ENCODE measurements around the gene TMEM19. TPM values are rescaled to one million over a fixed set of nuclear protein-coding genes. Genes with fewer than 3 reads are reported as not detected.

TMEM19 gene
- total and polyA plus RNA-seq, 8 donors, result 3.8 to 14.8 (median 7.9) TPM

- no peaks in the 10 kb centered on the region for H3K27me3 ChIP-seq
- FAIRE-seq, result no peak
- WGBS, 2 donors, result 76 to 77% methylated on average over 2 of the region's 2 CpGs
- peaks cover 0 to 4% (median 0%) of the 10 kb centered on the region in 3 donors for H3K36me3 ChIP-seq
- H3K9me3 ChIP-seq, result no peaks in the 10 kb centered on the region
- no peak overlapping the region for H3K27ac ChIP-seq
- no peak for DNase-seq
- no peak overlapping the region for H3K4me3 ChIP-seq
- intact Hi-C loops (cut with DNase I), result no loop called here
- no peak for TF ChIP-seq CTCF (IDR thresholded peaks at IDR 0.05)
- ATAC-seq, result no peak
- no peaks in the 10 kb centered on the region for H3K4me1 ChIP-seq
Measured at GRCh38 chr12:71703206-71703605, 17.3 kb downstream of the TMEM19 start.

GRCh38 chr12:71704920-71705319 is 19.0 kb downstream of the TMEM19 start:
- Histone ChIP-seq H3K4me3 (no peak overlapping the region), H3K27me3 (no peaks in the 10 kb centered on the region), H3K36me3 (no peaks in the 10 kb centered on the region), H3K27ac (no peak overlapping the region), H3K9me3 (no peaks in the 10 kb centered on the region), H3K4me1 (no peaks in the 10 kb centered on the region)
- FAIRE-seq, result no peak
- no peak for ATAC-seq
- intact Hi-C loops (cut with DNase I), result no loop called here
- 82% methylated on average over 2 of the region's 2 CpGs for WGBS, 2 donors
- no peak for TF ChIP-seq CTCF (IDR thresholded peaks at IDR 0.05)
- no peak for DNase-seq

- DNase-seq (no peak), FAIRE-seq (no peak), ATAC-seq (no peak)
- no peaks in the 10 kb centered on the region for H3K9me3 ChIP-seq
- intact Hi-C loops (cut with DNase I), result no loop called here
- 98 to 100% methylated on average over 1 of the region's 1 CpG for WGBS, 2 donors
- H3K27ac ChIP-seq, result no peak overlapping the region
- no peaks in the 10 kb centered on the region for H3K36me3 ChIP-seq
- TF ChIP-seq CTCF (IDR thresholded peaks at IDR 0.05), result no peak
- no peak overlapping the region for H3K4me3 ChIP-seq
- H3K4me1 ChIP-seq, result no peaks in the 10 kb centered on the region
- no peaks in the 10 kb centered on the region for H3K27me3 ChIP-seq
Measured at GRCh38 chr12:71708658-71709057, 22.8 kb downstream of the TMEM19 start.

- no peak for ATAC-seq
Measured at GRCh38 chr12:71710276-71711125, 24.6 kb downstream of the TMEM19 start.

More at GRCh38 chr12:71710276-71711125, 24.6 kb downstream of the TMEM19 start:
- intact Hi-C loops (cut with DNase I), result no loop called here
- no peaks in the 10 kb centered on the region for H3K36me3 ChIP-seq
- TF ChIP-seq CTCF (IDR thresholded peaks at IDR 0.05), result no peak
- H3K4me3 ChIP-seq, result no peak overlapping the region
- no peaks in the 10 kb centered on the region for H3K27me3 ChIP-seq
- FAIRE-seq (no peak), DNase-seq (no peak)
- no peaks in the 10 kb centered on the region for H3K4me1 ChIP-seq
- no peak overlapping the region for H3K27ac ChIP-seq
- WGBS, 2 donors, result 94 to 97% methylated on average over 7 of the region's 7 CpGs
- H3K9me3 ChIP-seq, result no peaks in the 10 kb centered on the region
